Stimulated activated CD4-positive, alpha-beta T cell treated with anti-CD3 and anti-CD28 coated beads, Interleukin-15, amount 100 ng/mL, for 1 hour (primary cell): ENCODE measurements around the gene TTLL11.

Experiments used
- DNase-seq, 2 donors: peaks; one replicate each; pipeline ENCODE4 v3.0.0-alpha.2; 2020; ENCODE audit warnings: low read depth in 1 of 2, low spot score in 1 of 2

The TTLL11 gene

GRCh38 chr9:122110100-122110833, 17.2 kb upstream of the TTLL11 start:
- no peak for DNase-seq

GRCh38 chr9:122109035-122109813, 16.1 kb upstream of the TTLL11 start:
- DNase-seq = no peak

- DNase-seq = no peak
These were observed 14.2 kb upstream of the TTLL11 start for GRCh38 chr9:122107291-122107805.

DNA sequence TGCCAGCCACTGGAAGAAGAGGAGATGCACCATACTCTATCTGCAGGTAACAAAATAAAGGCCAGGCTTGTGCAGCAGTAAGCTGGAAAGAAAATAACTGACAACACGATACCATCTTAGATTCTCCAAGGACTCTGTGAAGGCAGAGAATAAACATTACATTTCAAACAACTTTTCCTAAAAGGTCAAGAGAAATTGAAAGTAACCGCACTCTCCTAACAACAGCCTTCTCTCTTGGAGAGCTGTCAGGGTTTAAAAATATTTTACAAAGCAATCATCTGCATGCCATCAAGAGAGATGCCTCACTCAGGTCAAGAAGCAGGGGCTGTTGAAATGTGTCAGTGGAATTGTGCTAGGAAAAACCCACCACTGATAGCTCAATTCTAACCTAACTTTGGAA, 13.5 kb upstream of the TTLL11 start:
- no peak for DNase-seq

- DNase-seq = no peak
These were observed 10.9 kb upstream of the TTLL11 start for GRCh38 chr9:122103985-122104384.

DNA sequence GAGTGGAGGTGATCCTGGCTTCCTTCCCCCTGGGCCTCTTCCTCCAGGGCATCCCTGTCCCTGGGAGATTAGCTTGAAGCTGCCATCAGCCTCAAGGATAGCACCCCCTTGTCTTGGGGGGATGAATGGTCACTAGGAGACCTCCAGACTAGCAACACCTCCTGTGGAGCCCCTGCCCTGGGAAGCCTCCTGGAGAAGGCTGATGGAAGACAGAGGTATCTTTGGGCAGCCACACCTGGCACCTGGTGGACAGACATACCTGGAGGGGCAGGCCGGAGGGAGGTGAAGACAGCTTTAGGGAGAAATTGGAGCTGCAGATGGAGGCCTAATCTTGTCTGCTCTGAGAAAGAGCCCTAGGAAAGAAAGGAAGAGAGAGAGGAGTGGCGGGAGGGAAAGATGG, 9.0 kb upstream of the TTLL11 start:
- no peak for DNase-seq

- DNase-seq = no peak
These were observed 7.6 kb upstream of the TTLL11 start for GRCh38 chr9:122100756-122101155.

DNA sequence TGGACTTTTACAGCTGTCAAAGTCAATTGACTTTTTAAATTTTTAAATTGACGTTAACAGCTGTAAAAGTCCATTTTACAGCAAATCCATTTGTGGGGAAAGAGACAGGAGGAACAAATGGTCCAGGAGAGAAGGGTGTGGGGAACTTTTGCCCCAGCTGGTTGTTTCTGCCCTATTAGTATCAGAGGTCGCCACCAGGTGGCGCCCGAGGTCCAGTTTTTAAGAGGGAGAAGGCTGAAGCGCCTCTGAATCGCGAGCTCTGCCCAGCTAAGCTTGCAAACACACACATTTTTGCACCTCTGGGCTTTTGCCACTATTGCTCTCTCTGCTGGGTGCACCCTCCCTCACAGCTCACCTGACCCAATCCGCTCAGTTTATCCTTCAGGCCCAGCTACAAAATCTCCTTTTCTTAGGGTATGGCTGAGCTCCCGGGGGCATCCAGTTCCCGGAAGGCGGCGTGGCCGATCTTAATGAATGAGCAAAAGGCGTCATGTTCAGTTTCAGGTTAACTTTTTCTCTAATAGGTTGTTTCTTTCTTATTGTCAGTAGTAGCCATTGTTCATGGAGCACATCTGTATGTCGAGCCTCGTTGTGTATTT, 6.3 kb upstream of the TTLL11 start:
- peak; percentile 55 to 73 for DNase-seq

DNA sequence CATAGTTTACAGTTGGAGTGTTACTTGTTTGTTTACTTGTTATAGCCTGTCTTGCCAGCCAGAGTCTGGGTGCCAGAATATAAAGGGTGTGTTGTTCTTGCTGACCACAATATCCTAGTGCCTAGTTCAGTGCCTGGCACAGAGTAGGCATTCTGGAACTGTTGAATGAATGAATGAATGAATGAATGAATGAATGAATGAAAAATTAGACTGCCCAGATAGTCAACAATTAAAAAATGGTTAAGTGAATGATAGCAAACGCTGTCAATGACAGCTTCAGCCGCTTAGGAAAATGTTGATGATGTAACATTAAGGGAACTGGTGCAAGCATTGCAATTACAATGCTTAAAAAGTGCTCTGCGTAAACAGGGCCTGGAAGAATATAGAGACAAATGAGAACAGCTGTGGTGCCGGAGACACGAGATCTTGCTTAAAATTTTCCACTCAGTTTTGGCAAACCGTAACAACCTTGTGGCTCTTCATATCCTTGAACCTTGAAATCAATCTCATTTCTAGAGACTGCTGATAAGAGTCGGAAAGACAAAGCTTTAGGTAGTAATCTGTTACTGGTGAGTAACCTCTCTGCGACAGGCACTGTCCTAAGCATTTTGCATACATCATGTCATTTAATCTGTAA, 4.7 kb upstream of the TTLL11 start:
- DNase-seq = no peak

DNA sequence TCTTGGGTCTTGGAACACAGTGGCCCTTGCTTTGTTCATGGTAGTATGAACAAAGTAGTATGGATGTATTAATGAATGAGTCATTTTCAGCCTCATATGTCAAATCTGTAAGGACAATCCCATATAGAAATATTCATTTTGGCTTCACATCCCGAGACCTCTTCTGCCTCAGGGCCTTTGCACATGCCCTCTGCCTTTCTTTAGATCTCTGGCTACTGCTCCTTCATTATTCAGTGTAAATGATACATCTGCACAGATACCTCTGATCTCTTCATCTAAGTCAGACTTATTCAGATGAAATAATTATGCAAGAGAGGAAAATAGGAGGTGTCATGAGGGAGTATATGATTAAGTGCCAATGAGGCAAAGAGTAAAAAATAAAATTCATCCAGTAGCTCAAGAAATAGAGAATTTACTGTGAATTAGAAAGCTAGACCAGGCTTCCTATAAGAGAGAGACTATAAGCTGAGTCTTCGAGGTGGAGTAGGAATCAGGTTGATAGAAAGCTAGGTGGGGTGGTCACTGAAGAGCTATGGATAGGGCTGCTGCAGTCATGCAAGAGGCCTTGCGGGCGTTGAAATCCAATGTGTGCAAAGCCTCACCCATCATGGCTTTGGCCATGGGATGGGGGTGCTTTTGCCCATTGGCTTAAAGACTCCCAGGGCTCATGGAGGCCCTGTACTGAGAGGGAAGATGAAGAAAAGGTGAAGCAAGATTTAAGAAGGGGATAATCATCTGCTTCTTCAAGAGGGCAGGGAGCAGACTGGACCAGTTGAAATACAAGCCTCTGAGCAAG, 3.7 kb upstream of the TTLL11 start:
- no peak for DNase-seq

DNA sequence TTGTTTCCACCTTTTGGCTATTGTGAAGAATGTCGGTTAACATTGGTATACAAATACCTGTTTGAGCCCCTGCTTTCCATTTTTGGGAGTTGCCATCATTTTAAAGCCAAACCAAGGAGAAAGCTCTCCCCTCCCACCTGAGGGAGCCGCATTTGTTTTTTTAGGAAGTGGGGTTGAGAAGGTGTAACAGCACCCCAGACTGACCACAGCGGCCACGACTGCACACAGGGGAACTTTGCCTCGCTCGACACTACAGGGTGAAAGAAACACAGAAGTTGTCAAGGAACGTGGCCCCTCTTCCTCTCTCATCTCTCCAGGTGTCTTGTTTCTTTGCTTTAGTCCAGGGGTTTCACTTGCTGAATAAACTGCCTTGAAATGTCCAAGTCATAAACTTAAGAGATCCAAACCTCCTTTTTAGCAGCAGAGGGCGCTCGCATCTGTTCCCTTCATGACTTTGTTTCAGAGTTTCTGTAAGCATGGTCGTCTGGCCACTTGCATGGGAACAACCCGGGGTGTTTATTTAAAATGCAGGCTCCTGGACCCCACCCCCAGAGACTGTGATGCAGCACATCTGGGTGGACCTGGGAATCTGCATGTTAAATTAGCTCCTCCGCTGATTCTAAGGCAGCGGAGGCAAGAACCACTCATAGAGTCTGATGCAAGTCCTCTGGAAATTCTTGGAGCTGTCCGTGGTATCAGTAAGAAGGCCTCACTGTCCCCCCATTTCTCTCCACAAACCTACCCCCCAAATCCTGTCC, 2.1 kb upstream of the TTLL11 start:
- peak in 1 of 2 donors; percentile 9 for DNase-seq

- no peak for DNase-seq
These were observed 1.2 kb downstream of the TTLL11 start for GRCh38 chr9:122091682-122092592.

DNA sequence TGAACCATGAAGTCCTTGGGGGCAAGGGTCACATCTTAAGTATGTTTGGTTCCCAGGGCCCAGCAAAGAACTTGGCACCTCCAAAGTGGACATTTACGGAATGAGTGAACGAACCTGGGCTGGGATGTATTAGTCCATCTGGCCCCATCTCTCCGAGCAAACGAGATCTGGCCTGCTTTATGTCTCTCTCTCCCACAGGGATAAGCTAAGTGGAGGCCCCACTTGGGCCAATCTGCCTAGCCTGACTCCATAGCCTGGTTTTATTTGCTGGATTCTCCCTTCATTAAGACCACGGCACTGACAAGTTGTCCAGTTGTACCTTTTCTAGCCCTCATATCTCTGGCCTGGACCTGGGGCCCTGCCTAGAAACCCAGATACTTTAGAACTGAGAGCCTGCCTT, 2.1 kb downstream of the TTLL11 start:
- no peak for DNase-seq

GRCh38 chr9:122090287-122090883, 2.7 kb downstream of the TTLL11 start:
- no peak for DNase-seq

DNA sequence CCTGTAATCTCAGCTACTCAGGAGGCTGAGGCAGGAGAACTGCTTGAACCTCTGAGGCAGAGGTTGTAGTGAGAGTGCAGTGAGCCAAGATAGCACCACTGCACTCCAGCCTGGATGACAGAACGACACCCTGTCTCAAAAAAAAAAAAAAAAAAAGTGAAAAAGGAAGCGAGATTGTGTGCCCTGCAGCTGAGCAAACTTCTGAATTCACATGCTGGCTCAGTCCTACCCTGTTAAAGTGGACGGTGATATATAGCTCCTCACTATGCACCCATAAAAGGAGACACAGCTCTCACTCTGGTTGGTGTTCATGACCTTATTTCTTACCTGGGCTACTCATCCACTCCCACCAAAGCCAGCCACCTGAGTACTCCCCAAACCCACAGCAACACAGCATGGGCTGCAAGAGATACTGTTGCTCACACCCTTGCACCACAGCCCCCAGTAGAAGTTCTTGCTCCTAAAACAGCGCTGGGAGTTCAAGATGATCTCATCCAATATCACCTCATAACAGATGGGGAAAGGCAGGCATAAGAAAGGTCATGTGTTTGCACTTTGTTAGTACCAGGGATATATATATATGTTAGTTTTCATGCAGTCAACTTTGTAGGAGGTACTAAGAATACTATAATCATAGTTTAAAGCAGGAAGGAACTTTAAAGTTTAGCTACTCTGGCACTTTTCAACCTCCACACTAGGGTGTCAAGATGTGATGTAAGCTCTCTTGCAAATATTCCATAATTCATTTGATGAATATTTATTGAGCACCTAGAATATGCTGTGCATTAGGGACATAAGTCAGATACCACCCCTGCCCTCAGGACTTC, 4.0 kb downstream of the TTLL11 start:
- DNase-seq = no peak

DNA sequence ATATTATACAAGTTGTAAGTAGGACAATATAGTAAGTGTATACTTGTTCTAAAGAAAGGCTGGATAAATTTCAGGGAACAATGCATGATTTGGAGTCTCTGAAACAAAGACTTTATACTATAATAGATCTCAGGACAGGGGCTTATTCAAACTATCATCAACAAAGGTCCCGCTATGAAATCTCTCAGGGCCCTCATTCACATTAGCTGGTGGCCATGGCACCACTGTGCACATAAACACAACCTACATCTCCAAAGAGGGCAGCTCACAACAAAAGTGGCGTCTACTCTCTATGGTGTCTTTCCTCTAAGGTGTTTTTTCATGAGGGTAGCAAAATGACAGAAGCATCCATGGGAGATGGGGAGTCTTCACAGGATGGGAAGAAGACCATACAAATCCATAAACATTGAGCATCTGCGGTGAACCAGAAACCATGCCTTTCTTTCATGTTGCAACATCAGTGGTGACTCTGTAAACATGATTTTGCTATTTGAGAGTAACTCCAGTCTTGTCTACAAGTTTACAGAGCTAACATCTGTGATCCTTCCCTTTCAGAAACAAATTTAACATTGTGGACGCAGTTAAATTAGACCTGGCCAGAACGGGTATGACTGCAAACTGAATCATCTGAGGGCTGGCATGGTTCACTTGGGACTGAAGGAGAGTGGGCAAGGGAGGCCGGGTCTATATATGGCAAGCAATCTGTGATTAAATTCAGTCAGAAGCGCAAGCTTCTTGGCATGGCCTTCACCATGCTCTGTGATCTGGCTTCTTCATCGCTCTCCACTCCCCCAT, 5.5 kb downstream of the TTLL11 start:
- no peak for DNase-seq

DNA sequence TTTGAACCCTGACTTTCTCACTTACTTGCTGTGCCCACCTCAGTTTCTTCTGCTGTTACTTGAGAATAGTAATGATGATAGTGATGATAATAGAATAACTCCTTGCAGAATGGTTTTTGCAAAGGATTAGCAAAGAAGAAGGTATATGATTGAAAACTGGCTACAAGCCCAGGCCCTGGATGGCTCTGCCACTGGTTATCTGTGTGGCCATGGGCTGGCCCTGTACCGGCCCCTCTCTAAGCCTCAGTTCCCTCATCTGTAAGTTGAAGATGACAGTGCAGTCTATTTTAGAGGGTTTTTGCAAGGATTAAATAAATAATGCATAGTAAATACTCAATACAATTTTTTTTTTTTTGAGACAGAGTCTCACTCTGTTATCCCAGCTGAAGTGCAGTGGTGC, 6.2 kb downstream of the TTLL11 start:
- DNase-seq = no peak
